Right cardiac atrium (tissue), 5 donors: ENCODE data around the gene CMTM7. TPM values are rescaled to one million over a fixed set of nuclear protein-coding genes. Genes with fewer than 3 reads are reported as not detected.

ENCODE experiments used
- ATAC-seq, 2 donors: fragments of 200-7000 bp; cut with Tn5 transposase; one replicate each; pipeline versions ENCODE4 v1.8.0 to v1.9.1; 2020; ENCODE audit warnings: moderate library complexity in 2 of 2, mild to moderate bottlenecking in 1 of 2
- DNase-seq, 3 donors: peaks; one replicate each; pipeline ENCODE4 v3.0.0-alpha.2; 2020
- H3K27ac ChIP-seq: one replicate; pipeline ENCODE4 v1.5.1; 2013; ENCODE audit warnings: mild to moderate bottlenecking, low read length, control low read depth, moderate library complexity
- H3K27me3 ChIP-seq: one replicate; pipeline ENCODE4 v1.6.1; 2013; ENCODE audit not compliant: control insufficient read depth, insufficient read depth
- H3K4me1 ChIP-seq: one replicate; pipeline ENCODE4 v1.6.1; 2013; ENCODE audit warnings: low read length; ENCODE audit not compliant: control insufficient read depth, insufficient read depth
- H3K4me3 ChIP-seq: one replicate; pipeline ENCODE4 v1.5.1; 2013; ENCODE audit warnings: low read length, control low read depth
- H3K9me3 ChIP-seq: one replicate; pipeline ENCODE4 v1.6.1; 2013; ENCODE audit warnings: low read length; ENCODE audit not compliant: control insufficient read depth
- WGBS: extraction: QIAGEN DNeasy Blood & Tissue Kit; methylation state at CpG from one replicate; pipeline ENCODE4 v1.1.7; 2013; 5-methylcytosine and 5-hydroxymethylcytosine counted together
- intact Hi-C, 4 donors: fragments of 100-400 bp; cut with DNase I; formaldehyde crosslinking; loops; one replicate each; pipeline versions ENCODE4 v1.11.0 to v1.14.0; 2022 to 2023
- polyA plus RNA-seq: library from polyadenylated mRNA; stranded (reverse); fragments of 200-250 nt; gene quantifications from one replicate; pipeline ENCODE4 v1.2.3, GENCODE V29; 2013
- total RNA-seq, 4 donors: library from RNA; stranded (reverse); fragmentation: NEBNext Ultra II Directional; extraction: Animal tissue kit (Norgen Biotek cat#: 25700); gene quantifications; one replicate each; pipeline ENCODE4 v1.2.1, GENCODE V29; 2021
- donor health status: healthy with polysubstance abuse.
- donor health status: DM: no; HTN: yes; CAD: no.
- donor health status: DM: no; HTN: no; CAD: no.
- donor health status: DM: no; HTN: yes; CAD: no; lungs with severe emphysema.
- donor health status: DM: yes; HTN: yes; CAD: no.

Gene CMTM7
- total and polyA plus RNA-seq, 5 donors, result 4.8 to 8.4 (median 6.7) TPM

GRCh38 chr3:32480604-32481003 is 89.0 kb downstream of the CMTM7 start:
- ATAC-seq, result peak in 1 of 2 donors; percentile 29
- DNase-seq, result no peak
- intact Hi-C loops, result no loop called here
- H3K4me1 ChIP-seq, result no peaks in the 10 kb centered on the region
- no peaks in the 10 kb centered on the region for H3K27me3 ChIP-seq
- no peaks in the 10 kb centered on the region for H3K9me3 ChIP-seq
- H3K27ac ChIP-seq, result no peak overlapping the region
- 89% methylated on average over 1 of the region's 1 CpG for WGBS
- H3K4me3 ChIP-seq, result no peak overlapping the region

DNA sequence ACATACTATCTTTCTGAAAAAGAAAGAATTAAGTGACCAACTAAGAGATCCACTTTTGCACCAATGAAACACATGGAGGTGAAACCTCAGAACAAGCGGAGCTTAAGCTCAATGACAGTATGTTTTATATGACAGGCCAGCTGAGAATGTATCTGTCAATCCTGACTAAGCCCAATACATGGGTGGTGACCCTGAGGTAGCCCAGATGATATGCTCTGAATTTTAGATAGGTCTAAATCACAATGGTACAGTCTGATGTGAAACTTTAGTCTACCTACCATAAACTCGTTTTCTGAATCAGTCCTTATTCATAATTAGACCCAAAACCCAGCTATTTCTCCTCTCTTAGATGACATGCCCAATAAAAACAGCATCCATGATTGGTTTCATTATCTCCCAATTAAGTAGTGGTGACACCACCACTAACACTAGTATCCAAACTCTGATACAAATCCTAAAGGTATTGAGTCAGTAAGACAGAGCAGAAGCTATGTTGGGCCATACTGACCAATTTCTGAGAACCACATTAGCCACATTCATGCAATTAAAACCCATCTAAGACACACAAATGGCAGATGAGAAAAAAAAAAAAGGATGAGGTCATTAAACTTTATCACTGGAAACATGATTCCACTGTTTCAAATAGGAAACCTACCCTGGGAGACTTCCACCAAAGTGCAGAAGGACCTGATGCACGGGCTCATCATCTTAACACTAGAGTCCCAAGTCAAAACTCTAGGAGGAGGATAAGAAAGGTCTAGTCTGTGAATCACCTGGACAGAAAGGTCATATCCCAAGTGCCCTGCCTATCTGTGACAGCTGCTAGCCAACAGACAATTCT is 90.4 kb downstream of the CMTM7 start:
- H3K4me3 ChIP-seq, result no peak overlapping the region
- H3K27me3 ChIP-seq, result no peaks in the 10 kb centered on the region
- no peak for ATAC-seq
- no peaks in the 10 kb centered on the region for H3K9me3 ChIP-seq
- no peaks in the 10 kb centered on the region for H3K4me1 ChIP-seq
- intact Hi-C loops, result no loop called here
- no peak for DNase-seq
- WGBS, result 89% methylated on average over 3 of the region's 3 CpGs
- no peak overlapping the region for H3K27ac ChIP-seq

- no peak overlapping the region for H3K4me3 ChIP-seq
- DNase-seq (no peak), ATAC-seq (no peak)
- no peak overlapping the region for H3K27ac ChIP-seq
- 65% methylated on average over 1 of the region's 1 CpG for WGBS
- no peaks in the 10 kb centered on the region for H3K27me3 ChIP-seq
- H3K9me3 ChIP-seq, result no peaks in the 10 kb centered on the region
- intact Hi-C loops, result no loop called here
- no peaks in the 10 kb centered on the region for H3K4me1 ChIP-seq
Observed at GRCh38 chr3:32482693-32483092, 91.0 kb downstream of the CMTM7 start.

DNA sequence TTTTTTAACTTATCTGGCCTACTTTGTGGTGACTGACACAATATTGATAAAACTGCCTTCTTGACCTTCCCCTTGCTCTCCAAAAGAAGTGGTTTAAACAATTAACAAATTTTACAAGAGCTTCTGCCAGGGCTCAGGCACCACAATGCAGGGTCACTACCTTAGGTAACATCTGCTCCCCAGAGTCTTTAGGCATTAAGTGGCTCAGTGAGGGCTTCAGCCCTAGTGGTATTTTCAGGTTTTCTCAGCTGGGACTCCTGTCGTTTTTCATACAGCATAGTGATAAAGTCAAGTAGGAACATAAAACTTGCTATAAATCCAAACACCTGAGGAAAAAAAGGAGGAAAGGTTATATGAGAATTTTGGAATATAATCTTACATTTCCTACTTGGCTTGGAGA is 92.1 kb downstream of the CMTM7 start:
- WGBS, result 63% methylated on average over 1 of the region's 1 CpG
- Histone ChIP-seq H3K4me3 (no peak overlapping the region), H3K27me3 (no peaks in the 10 kb centered on the region), H3K4me1 (no peaks in the 10 kb centered on the region), H3K27ac (no peak overlapping the region), H3K9me3 (no peaks in the 10 kb centered on the region)
- DNase-seq (no peak), ATAC-seq (no peak)
- intact Hi-C loops, result no loop called here

DNA sequence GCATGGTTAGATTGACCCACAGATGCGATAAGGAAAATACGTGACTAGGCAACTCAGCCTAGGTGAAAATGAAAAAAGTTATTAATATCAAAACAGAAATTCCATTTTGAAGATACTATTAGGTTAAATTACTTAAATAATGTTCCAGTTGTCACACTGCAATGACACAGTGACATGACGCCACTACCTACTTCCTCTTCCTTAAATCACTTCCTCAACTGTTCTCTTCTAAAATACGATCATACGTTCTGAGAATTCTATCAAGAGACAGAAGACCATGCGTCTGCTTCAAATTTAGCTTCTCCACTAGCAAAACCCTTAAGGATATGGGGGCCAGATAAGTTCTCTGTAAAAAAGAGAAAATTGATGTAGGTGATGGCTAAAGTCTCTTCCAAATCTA is 92.8 kb downstream of the CMTM7 start:
- Histone ChIP-seq H3K9me3 (no peaks in the 10 kb centered on the region), H3K27ac (no peak overlapping the region), H3K27me3 (no peaks in the 10 kb centered on the region), H3K4me1 (no peaks in the 10 kb centered on the region), H3K4me3 (no peak overlapping the region)
- 77% methylated on average over 6 of the region's 6 CpGs for WGBS
- DNase-seq (no peak), ATAC-seq (no peak)
- intact Hi-C loops, result no loop called here

DNA sequence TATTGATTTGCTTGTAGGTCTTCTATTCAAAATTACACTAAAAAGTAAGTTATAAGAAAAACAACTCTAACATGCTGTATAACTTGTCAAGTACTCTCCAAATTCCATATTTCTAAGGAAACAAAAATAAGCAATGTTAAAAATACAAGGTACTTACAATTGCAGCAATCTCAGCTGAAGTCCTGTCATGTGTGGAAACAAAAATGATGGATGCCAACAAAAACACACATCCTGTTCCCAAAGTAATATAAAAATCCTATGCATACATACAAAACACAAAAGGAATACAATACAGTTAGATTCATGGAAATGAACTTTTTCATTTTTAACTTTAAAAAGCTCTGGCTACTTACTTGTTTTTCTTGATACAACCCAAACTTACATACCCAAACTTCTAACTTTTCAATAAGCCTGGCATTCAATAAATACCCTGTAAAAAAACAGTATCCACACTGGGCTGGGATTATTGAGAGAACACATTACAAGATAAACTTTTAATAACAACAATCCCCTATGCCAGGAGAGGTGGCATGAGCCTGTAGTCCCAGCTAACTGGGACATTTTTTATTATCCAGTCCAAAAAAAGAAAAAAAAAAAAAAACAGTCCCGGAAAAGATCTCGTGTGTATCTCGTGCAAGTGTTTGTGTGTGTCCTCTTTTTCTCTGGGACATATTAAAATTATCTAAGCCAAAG is 96.3 kb downstream of the CMTM7 start:
- intact Hi-C loops, result no loop called here
- 36% methylated on average over 3 of the region's 3 CpGs for WGBS
- Histone ChIP-seq H3K4me3 (no peak overlapping the region), H3K27ac (no peak overlapping the region), H3K9me3 (no peaks in the 10 kb centered on the region), H3K27me3 (no peaks in the 10 kb centered on the region), H3K4me1 (no peaks in the 10 kb centered on the region)
- no peak for ATAC-seq
- DNase-seq, result no peak

GRCh38 chr3:32488474-32489008 is 96.9 kb downstream of the CMTM7 start:
- no peaks in the 10 kb centered on the region for H3K27me3 ChIP-seq
- H3K4me1 ChIP-seq, result peaks cover 1% of the 10 kb centered on the region
- intact Hi-C loops, result no loop called here
- H3K27ac ChIP-seq, result no peak overlapping the region
- DNase-seq (no peak), ATAC-seq (no peak)
- 61% methylated on average over 3 of the region's 3 CpGs for WGBS
- no peaks in the 10 kb centered on the region for H3K9me3 ChIP-seq
- H3K4me3 ChIP-seq, result no peak overlapping the region

DNA sequence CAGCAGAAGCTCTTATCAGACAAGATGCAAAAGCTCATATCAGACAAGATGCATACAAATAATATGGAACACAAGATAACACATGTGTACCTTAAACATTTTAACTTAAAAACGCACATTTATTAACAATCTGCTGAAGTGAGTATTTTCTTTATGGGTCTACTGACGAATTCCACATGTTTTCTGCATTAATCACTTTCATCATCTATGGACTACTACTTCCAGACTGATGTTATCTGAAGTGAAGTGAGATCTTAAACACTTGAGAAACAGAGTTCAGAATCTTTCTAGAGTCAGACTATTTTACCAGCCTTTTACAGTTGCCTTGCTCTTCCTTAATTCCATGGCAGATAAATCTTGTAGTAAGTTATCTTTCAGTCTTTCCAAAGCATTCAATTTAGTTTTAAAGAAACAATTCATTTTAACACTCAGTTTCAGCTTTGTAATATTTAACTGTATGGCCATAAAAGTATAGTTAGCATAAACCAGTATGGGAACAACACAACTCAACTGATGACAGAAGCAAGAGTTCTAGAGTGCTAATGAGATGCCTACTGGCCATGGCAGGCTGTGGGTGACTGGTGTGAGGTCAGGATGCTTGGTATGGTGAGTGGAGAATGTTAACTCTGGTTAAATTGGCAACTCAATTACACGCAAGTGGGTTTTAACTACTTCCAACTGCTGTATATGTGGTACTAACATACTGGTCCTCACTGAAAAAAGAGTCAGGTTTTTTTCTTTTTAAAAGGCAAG is 101.2 kb downstream of the CMTM7 start:
- Histone ChIP-seq H3K4me3 (no peak overlapping the region), H3K9me3 (no peaks in the 10 kb centered on the region), H3K4me1 (peaks cover 8% of the 10 kb centered on the region), H3K27me3 (no peaks in the 10 kb centered on the region), H3K27ac (no peak overlapping the region)
- intact Hi-C loops, result no loop called here
- WGBS, result 87% methylated on average over 3 of the region's 3 CpGs
- no peak for DNase-seq
- no peak for ATAC-seq

DNA sequence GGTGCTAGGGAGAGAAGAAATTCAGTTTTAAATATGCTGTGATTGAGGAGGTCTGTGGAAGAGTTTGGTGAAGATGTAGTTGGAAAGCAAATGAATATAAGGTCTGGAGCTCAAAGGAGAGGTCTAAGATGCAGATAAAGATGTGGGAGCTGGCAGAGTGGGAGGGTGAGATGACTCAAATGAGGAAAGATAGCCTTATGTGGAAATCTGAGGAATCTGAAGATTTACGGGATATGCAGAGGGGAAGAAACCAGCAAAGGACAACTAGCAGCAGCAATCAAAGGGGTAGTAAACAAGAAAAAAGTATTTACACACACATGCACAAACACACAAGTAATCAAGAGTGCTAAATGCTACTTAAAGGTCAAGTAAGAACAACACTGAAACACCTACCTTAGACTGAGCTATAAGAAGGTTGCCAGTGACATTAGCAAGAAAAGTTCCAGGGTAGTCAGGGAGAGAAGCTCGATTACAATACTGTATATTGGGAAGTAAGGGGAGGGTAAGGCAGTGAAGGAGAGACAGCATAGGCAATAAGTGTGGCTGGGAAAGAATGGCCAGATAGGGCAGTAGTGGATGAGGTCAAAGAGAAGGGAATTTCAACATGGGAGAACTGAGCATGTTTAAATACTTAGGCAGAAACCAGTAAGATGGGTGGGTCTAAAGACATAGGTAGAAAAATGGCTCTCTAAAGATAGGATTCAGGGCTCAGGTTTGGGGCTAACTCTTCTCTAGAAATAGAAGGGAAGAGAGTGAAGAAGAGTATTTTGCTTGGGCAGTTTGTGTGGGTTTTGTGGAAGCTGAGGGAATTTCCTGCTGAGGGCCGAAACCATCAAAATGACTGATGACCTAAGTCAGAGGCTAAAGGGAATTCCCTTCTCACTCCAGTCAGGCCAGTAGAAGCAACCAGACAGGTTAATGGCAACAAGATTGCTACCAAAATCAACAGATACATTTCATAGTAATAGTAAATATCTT is 102.1 kb downstream of the CMTM7 start:
- Histone ChIP-seq H3K9me3 (no peaks in the 10 kb centered on the region), H3K27me3 (no peaks in the 10 kb centered on the region), H3K4me1 (peaks cover 8% of the 10 kb centered on the region), H3K4me3 (no peak overlapping the region), H3K27ac (no peak overlapping the region)
- intact Hi-C loops, result no loop called here
- DNase-seq (no peak), ATAC-seq (no peak)
- WGBS, result 59% methylated on average over 3 of the region's 3 CpGs

- intact Hi-C loops, result no loop called here
- peaks cover 8% of the 10 kb centered on the region for H3K4me1 ChIP-seq
- DNase-seq, result no peak
- no peak for ATAC-seq
- H3K4me3 ChIP-seq, result no peak overlapping the region
- H3K9me3 ChIP-seq, result no peaks in the 10 kb centered on the region
- H3K27me3 ChIP-seq, result no peaks in the 10 kb centered on the region
- H3K27ac ChIP-seq, result no peak overlapping the region
Observed at GRCh38 chr3:32495085-32495484, 103.4 kb downstream of the CMTM7 start.
